ENCODE results near the gene OSBPL6.

The OSBPL6 gene

GRCh38 chr2:178426388-178426787, 232.1 kb downstream of the OSBPL6 start:
- no peak for TF ChIP-seq CTCF (IDR thresholded peaks at IDR 0.05; ENCODE audit: insufficient read depth, low read depth, low read length, missing control alignments)
- DNase-seq (ENCODE audit: low read depth) = peak; percentile 63
- no peak overlapping the region for H3K4me3 ChIP-seq (ENCODE audit: low read length)

DNA sequence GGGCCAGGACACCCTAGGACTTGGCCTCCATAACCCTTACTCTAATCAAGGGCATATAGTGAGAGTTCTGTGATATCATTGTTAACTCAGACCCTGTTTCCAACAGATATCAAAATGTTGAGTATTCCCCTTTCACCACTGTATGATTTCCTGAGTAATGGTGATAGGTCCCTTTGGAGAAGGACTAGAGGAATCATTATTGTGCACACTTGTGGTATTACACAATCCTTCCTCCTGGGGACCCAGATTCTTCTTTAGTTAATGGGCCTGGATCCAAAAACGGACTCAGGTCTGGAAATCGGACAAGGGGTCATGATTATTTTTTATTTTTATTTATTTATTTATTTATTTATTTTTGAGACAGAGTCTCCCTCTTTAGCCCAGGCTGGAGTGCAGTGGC, 233.1 kb downstream of the OSBPL6 start:
- no peak for DNase-seq (ENCODE audit: low read depth)
- H3K4me3 ChIP-seq (ENCODE audit: low read length) = no peak overlapping the region
- TF ChIP-seq CTCF (IDR thresholded peaks at IDR 0.05; ENCODE audit: insufficient read depth, low read depth, low read length, missing control alignments) = no peak

DNA sequence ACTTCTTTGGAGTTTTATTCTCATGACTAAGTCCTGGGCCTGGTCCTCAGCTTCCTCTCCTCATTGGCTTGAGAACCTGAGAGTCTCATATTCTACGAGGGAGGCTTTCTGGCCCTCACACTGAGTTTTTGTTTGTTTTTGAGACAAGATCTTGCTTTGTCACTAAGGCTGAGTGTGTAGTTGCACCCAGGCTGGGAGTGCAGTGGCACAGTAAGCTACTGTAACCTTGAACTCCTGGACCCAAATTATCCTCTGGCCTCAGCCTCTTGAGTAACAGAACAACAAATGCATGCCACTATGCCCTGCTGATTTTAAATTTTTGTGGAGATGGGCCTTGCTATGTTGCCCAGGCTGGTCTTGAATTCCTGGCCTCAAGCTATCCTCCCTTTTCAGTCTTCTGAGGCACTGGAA, 234.1 kb downstream of the OSBPL6 start:
- TF ChIP-seq CTCF (IDR thresholded peaks at IDR 0.05; ENCODE audit: insufficient read depth, low read depth, low read length, missing control alignments) = no peak
- no peak overlapping the region for H3K4me3 ChIP-seq (ENCODE audit: low read length)
- DNase-seq (ENCODE audit: low read depth) = no peak

DNA sequence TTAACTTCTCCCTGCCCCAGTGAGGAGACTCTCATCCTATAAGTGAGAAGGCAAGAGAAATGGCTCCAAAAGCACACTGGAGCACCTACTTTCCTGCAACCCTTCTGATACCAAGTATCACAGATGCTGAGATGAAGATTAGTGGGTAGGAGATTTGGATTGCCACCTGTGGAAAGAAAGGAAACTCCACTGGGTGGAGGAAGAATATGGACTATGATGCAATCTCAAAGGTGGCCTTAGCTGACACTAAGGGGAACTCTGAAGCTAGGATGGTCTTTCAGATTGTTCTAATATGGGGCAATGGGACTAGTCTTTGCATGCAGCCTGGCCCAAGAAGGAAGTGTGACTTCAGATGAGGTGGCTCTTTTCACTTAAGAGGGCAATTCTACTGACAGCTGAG, 235.0 kb downstream of the OSBPL6 start:
- no peak for TF ChIP-seq CTCF (IDR thresholded peaks at IDR 0.05; ENCODE audit: insufficient read depth, low read depth, low read length, missing control alignments)
- no peak overlapping the region for H3K4me3 ChIP-seq (ENCODE audit: low read length)
- no peak for DNase-seq (ENCODE audit: low read depth)

- no peak overlapping the region for H3K4me3 ChIP-seq (ENCODE audit: low read length)
- no peak for TF ChIP-seq CTCF (IDR thresholded peaks at IDR 0.05; ENCODE audit: insufficient read depth, low read depth, low read length, missing control alignments)
- no peak for DNase-seq (ENCODE audit: low read depth)
Measured at GRCh38 chr2:178436662-178437061, 242.3 kb downstream of the OSBPL6 start.

GRCh38 chr2:178441426-178441825, 247.1 kb downstream of the OSBPL6 start:
- no peak for DNase-seq (ENCODE audit: low read depth)
- no peak for TF ChIP-seq CTCF (IDR thresholded peaks at IDR 0.05; ENCODE audit: insufficient read depth, low read depth, low read length, missing control alignments)
- H3K4me3 ChIP-seq (ENCODE audit: low read length) = no peak overlapping the region

- DNase-seq (ENCODE audit: low read depth) = no peak
- H3K4me3 ChIP-seq (ENCODE audit: low read length) = peak overlapping the region; percentile 73
- TF ChIP-seq CTCF (IDR thresholded peaks at IDR 0.05; ENCODE audit: insufficient read depth, low read depth, low read length, missing control alignments) = no peak
Measured at GRCh38 chr2:178448968-178449661, 254.8 kb downstream of the OSBPL6 start.

All from epithelial cell of esophagus (primary cell).